Ovary (tissue), 9 donors: Measurements from ENCODE around the gene MAPK7. TPM values are rescaled to one million over a fixed set of nuclear protein-coding genes. Genes with fewer than 3 reads are reported as not detected.

Experiments used
- DNase-seq, 5 donors: peaks; one replicate each; pipeline ENCODE4 v3.0.0-alpha.2; 2019 to 2020
- H3K27ac ChIP-seq, 2 donors: fragments of 200-600 bp; one replicate each; pipeline versions ENCODE4 v1.5.1 to v1.8.0; 2019 to 2022
- H3K27me3 ChIP-seq: fragments of 200-600 bp; one replicate; pipeline ENCODE4 v1.8.0; 2022
- H3K36me3 ChIP-seq: fragments of 200-600 bp; sonication (generic); one replicate; pipeline ENCODE4 v1.5.1; 2019
- H3K4me1 ChIP-seq: one replicate; pipeline ENCODE4 v1.8.1; 2013; ENCODE audit warnings: mild to moderate bottlenecking, moderate library complexity; ENCODE audit not compliant: insufficient read depth
- H3K4me3 ChIP-seq: fragments of 200-600 bp; sonication (generic); one replicate; pipeline ENCODE4 v1.5.1; 2017
- H3K9me3 ChIP-seq, 2 donors: fragments of 200-600 bp in 1 of 2; sonication (generic) in 1 of 2; one replicate each; pipeline versions ENCODE4 v1.5.1 to v1.8.1; 2013 to 2019; ENCODE audit warnings: mild to moderate bottlenecking in 1 of 2, moderate library complexity in 1 of 2
- CTCF ChIP-seq, 3 donors: fragments of 450-650 bp in 2 of 3; fragments of 200-600 bp in 1 of 3; IDR thresholded peaks; one replicate each; pipeline versions ENCODE4 v1.5.1 to v1.8.0; 2016 to 2022; ENCODE audit warnings: antibody characterized with exemption in 3 of 3, mild to moderate bottlenecking in 1 of 3
- EP300 ChIP-seq: sonication (generic); formaldehyde crosslinking; IDR thresholded peaks from one replicate; pipeline ENCODE4 v1.6.1; 2017; ENCODE audit warnings: antibody characterized with exemption
- POLR2A ChIP-seq: fragments of 450-650 bp; IDR thresholded peaks from one replicate; pipeline ENCODE4 v1.6.1; 2017; ENCODE audit warnings: antibody characterized with exemption, mild to moderate bottlenecking, moderate library complexity
- WGBS, 3 donors: extraction: QIAGEN DNeasy Blood & Tissue Kit in 1 of 3; methylation state at CpG; one replicate each; pipeline versions ENCODE4 v1.1.5 to v1.1.7; 2013 to 2017; 5-methylcytosine and 5-hydroxymethylcytosine counted together
- intact Hi-C, 4 donors: fragments of 100-400 bp; cut with DNase I; formaldehyde crosslinking; loops; one replicate each; pipeline versions ENCODE4 v1.11.0 to v1.15.1; 2022 to 2023
- polyA plus RNA-seq, 2 donors: library from polyadenylated mRNA; stranded (reverse); fragments of 200-250 nt in 1 of 2; fragments of 350-450 nt in 1 of 2; fragmentation: Illumina TruSeq in 1 of 2; extraction: RNeasy Lipid Tissue Mini Kit (QIAGEN cat#74804) in 1 of 2; gene quantifications; one replicate each; pipeline ENCODE4 v1.2.3, GENCODE V29; 2013 to 2014
- total RNA-seq, 7 donors: library from RNA; depleted of rRNA in 2 of 7; stranded (reverse); fragments of >200 nt in 2 of 7; fragmentation: NEBNext Ultra II Directional in 3 of 7; extraction: Animal tissue kit (Norgen Biotek cat#: 25700) in 3 of 7; gene quantifications; one replicate each; pipeline versions ENCODE4 v1.1.0 to v1.2.4, GENCODE V29; 2016 to 2023
- donor health status: DM: no; HTN: no; CAD: no; lungs with moderate emphysema.
- donor health status: DM: no; HTN: no; CAD: no.
- donor health status: Bipolar disorder and iron deficiency.
- donor health status: DM: yes; HTN: yes; CAD: no.
- donor health status: DM: no; HTN: no; CAD: no.
- donor health status: DM: yes; HTN: yes; CAD: no.

The MAPK7 gene
- total and polyA plus RNA-seq, 9 donors: 14.3 to 74.6 (median 39.3) TPM

- H3K4me1 ChIP-seq: peaks cover 2% of the 10 kb centered on the region
- intact Hi-C loops: loop anchor here (5.0 to 10.0 kb wide), 4 partner anchors 87 to 407 kb away; no protein-coding TSS in a partner anchor
- H3K9me3 ChIP-seq: no peaks in the 10 kb centered on the region
- 90 to 96% (median 91%) methylated on average over 8 of the region's 8 CpGs for WGBS, 3 donors
- no peak overlapping the region for H3K4me3 ChIP-seq
- no peak overlapping the region for H3K27ac ChIP-seq
- H3K27me3 ChIP-seq: no peaks in the 10 kb centered on the region
- TF ChIP-seq CTCF (IDR thresholded peaks at IDR 0.05): no peak
- TF ChIP-seq EP300: no peak
- no peak for TF ChIP-seq POLR2A
- DNase-seq: peak in 1 of 5 donors; percentile 17
- no peaks in the 10 kb centered on the region for H3K36me3 ChIP-seq
Observed at GRCh38 chr17:19360772-19361171, 17.5 kb upstream of the MAPK7 start.

GRCh38 chr17:19361326-19361725 lies 17.0 kb upstream of the MAPK7 start:
- no peak for TF ChIP-seq EP300
- no peak for TF ChIP-seq POLR2A
- no peak for TF ChIP-seq CTCF (IDR thresholded peaks at IDR 0.05)
- intact Hi-C loops: loop anchor here (5.0 to 10.0 kb wide), 4 partner anchors 86 to 406 kb away; no protein-coding TSS in a partner anchor
- H3K4me1 ChIP-seq: peaks cover 2% of the 10 kb centered on the region
- peak overlapping the region in 1 of 2 donors; percentile 90 for H3K27ac ChIP-seq
- peak in 1 of 5 donors; percentile 36 for DNase-seq
- H3K4me3 ChIP-seq: no peak overlapping the region
- no peaks in the 10 kb centered on the region for H3K9me3 ChIP-seq
- WGBS, 3 donors: 68 to 70% (median 70%) methylated on average over 6 of the region's 6 CpGs
- no peaks in the 10 kb centered on the region for H3K36me3 ChIP-seq
- H3K27me3 ChIP-seq: no peaks in the 10 kb centered on the region

- Histone ChIP-seq H3K36me3 (no peaks in the 10 kb centered on the region), H3K27ac (peak overlapping the region; percentile 9 to 90), H3K4me1 (peaks cover 2% of the 10 kb centered on the region), H3K4me3 (peak overlapping the region; percentile 84), H3K9me3 (no peaks in the 10 kb centered on the region), H3K27me3 (no peaks in the 10 kb centered on the region)
- intact Hi-C loops: loop anchor here (2.0 to 10.0 kb wide), 5 partner anchors 85 to 405 kb away; no protein-coding TSS in a partner anchor
- 5 to 8% (median 8%) methylated on average over 16 of the region's 16 CpGs for WGBS, 3 donors
- DNase-seq: no peak
- TF ChIP-seq CTCF (IDR thresholded peaks at IDR 0.05): no peak
- no peak for TF ChIP-seq POLR2A
- TF ChIP-seq EP300: no peak
Observed at GRCh38 chr17:19361944-19362276, 16.4 kb upstream of the MAPK7 start.

- no peaks in the 10 kb centered on the region for H3K27me3 ChIP-seq
- peak within 1 kb of the TSS; percentile 84 for H3K4me3 ChIP-seq
- peaks cover 2% of the 10 kb centered on the region for H3K4me1 ChIP-seq
- intact Hi-C loops: loop anchor here (2.0 to 10.0 kb wide), 5 partner anchors 84 to 405 kb away; no protein-coding TSS in a partner anchor
- H3K9me3 ChIP-seq: no peaks in the 10 kb centered on the region
- WGBS, 3 donors: 0% methylated on average over 59 to 83 of the region's 83 CpGs
- DNase-seq: peak; percentile 96 to 98 (median 98)
- TF ChIP-seq POLR2A (peak; percentile 29), EP300 (no peak), CTCF (IDR thresholded peaks at IDR 0.05) (peak; percentile 100)
- no peaks in the 10 kb centered on the region for H3K36me3 ChIP-seq
- peak within 1 kb of the TSS; percentile 57 to 90 for H3K27ac ChIP-seq
Observed at GRCh38 chr17:19362277-19363113, 15.8 kb upstream of the MAPK7 start, which contains the start of gene B9D1. Gene B9D1 (minus strand): TSS chr17:19362723. CDS start chr17:19362569, 154 bp downstream.
